Muscle layer of duodenum (tissue), 2 donors: ENCODE data around the gene ANKS1B.
"Not testable (repeated sequence)": the region's sequence is repeated elsewhere in the genome, so short reads cannot be mapped to it uniquely, and the experiment has no call there.

Experiments used
- H3K27ac ChIP-seq: one replicate; pipeline ENCODE4 v1.7.0; 2013; ENCODE audit warnings: mild to moderate bottlenecking, low read length
- H3K27me3 ChIP-seq: one replicate; pipeline ENCODE4 v1.7.0; 2013; ENCODE audit warnings: low read depth, mild to moderate bottlenecking, control low read depth, low read length
- H3K36me3 ChIP-seq, 2 donors: one replicate each; pipeline ENCODE4 v1.7.0; 2013; ENCODE audit warnings: low read length in 2 of 2, control low read depth in 1 of 2, mild to moderate bottlenecking in 1 of 2; ENCODE audit not compliant: insufficient read depth in 2 of 2, control insufficient read depth in 1 of 2
- H3K4me1 ChIP-seq, 2 donors: one replicate each; pipeline ENCODE4 v1.7.0; 2013; ENCODE audit warnings: low read length in 2 of 2, mild to moderate bottlenecking in 2 of 2, control low read depth in 1 of 2, moderate library complexity in 1 of 2; ENCODE audit not compliant: insufficient read depth in 2 of 2, control insufficient read depth in 1 of 2
- H3K4me3 ChIP-seq, 2 donors: one replicate each; pipeline ENCODE4 v1.7.0; 2013; ENCODE audit warnings: low read length in 2 of 2, low read depth in 1 of 2, mild to moderate bottlenecking in 1 of 2
- H3K9me3 ChIP-seq, 2 donors: one replicate each; pipeline ENCODE4 v1.7.0; 2013; ENCODE audit warnings: low read length in 2 of 2, control low read depth in 1 of 2, mild to moderate bottlenecking in 1 of 2; ENCODE audit not compliant: control insufficient read depth in 1 of 2
- donor health status: healthy.

ANKS1B gene

GRCh38 chr12:98968896-98969295, 1015.8 kb downstream of the ANKS1B start:
- Histone ChIP-seq H3K27me3 (no peaks in the 10 kb centered on the region), H3K36me3 (no peaks in the 10 kb centered on the region), H3K27ac (no peak overlapping the region), H3K4me1 (no peaks in the 10 kb centered on the region), H3K4me3 (no peak overlapping the region), H3K9me3 (peaks cover 0 to 3% of the 10 kb centered on the region in 2 donors)

- H3K9me3 ChIP-seq, H3K36me3 ChIP-seq, H3K4me3 ChIP-seq, H3K27me3 ChIP-seq, H3K27ac ChIP-seq, H3K4me1 ChIP-seq: not testable (repeated sequence)
Observed at GRCh38 chr12:98957135-98957534, 1027.6 kb downstream of the ANKS1B start.

GRCh38 chr12:98955284-98955683, 1029.5 kb downstream of the ANKS1B start:
- Histone ChIP-seq H3K27ac (no peak overlapping the region), H3K9me3 (peaks cover 0 to 3% of the 10 kb centered on the region in 2 donors), H3K4me1 (no peaks in the 10 kb centered on the region), H3K4me3 (no peak overlapping the region), H3K27me3 (no peaks in the 10 kb centered on the region), H3K36me3 (no peaks in the 10 kb centered on the region)

- Histone ChIP-seq H3K36me3 (no peaks in the 10 kb centered on the region), H3K4me3 (no peak overlapping the region), H3K27me3 (no peaks in the 10 kb centered on the region), H3K4me1 (no peaks in the 10 kb centered on the region), H3K27ac (no peak overlapping the region), H3K9me3 (no peaks in the 10 kb centered on the region)
Observed at GRCh38 chr12:98954506-98954905, 1030.2 kb downstream of the ANKS1B start.

- Histone ChIP-seq H3K4me1 (no peaks in the 10 kb centered on the region), H3K27ac (no peak overlapping the region), H3K9me3 (no peaks in the 10 kb centered on the region), H3K4me3 (no peak overlapping the region), H3K36me3 (no peaks in the 10 kb centered on the region), H3K27me3 (no peaks in the 10 kb centered on the region)
Observed at GRCh38 chr12:98951406-98951805, 1033.3 kb downstream of the ANKS1B start.

- no peak overlapping the region for H3K27ac ChIP-seq
- no peaks in the 10 kb centered on the region for H3K4me1 ChIP-seq
- no peaks in the 10 kb centered on the region for H3K27me3 ChIP-seq
- no peaks in the 10 kb centered on the region for H3K9me3 ChIP-seq
- H3K4me3 ChIP-seq: no peak overlapping the region
- no peaks in the 10 kb centered on the region for H3K36me3 ChIP-seq
Observed at GRCh38 chr12:98948343-98948949, 1036.3 kb downstream of the ANKS1B start.

- Histone ChIP-seq H3K4me1 (no peaks in the 10 kb centered on the region), H3K9me3 (no peaks in the 10 kb centered on the region), H3K4me3 (no peak overlapping the region), H3K27me3 (no peaks in the 10 kb centered on the region), H3K27ac (no peak overlapping the region), H3K36me3 (no peaks in the 10 kb centered on the region)
Observed at GRCh38 chr12:98945864-98946263, 1038.9 kb downstream of the ANKS1B start.

- Histone ChIP-seq H3K4me3 (no peak overlapping the region), H3K4me1 (no peaks in the 10 kb centered on the region), H3K9me3 (peaks cover 0 to 2% of the 10 kb centered on the region in 2 donors), H3K27me3 (no peaks in the 10 kb centered on the region), H3K36me3 (no peaks in the 10 kb centered on the region), H3K27ac (no peak overlapping the region)
Observed at GRCh38 chr12:98939926-98940325, 1044.8 kb downstream of the ANKS1B start.

GRCh38 chr12:98939350-98939749, 1045.4 kb downstream of the ANKS1B start:
- no peak overlapping the region for H3K4me3 ChIP-seq
- peaks cover 0 to 2% of the 10 kb centered on the region in 2 donors for H3K9me3 ChIP-seq

GRCh38 chr12:98935847-98936246, 1048.9 kb downstream of the ANKS1B start:
- H3K36me3 ChIP-seq: no peaks in the 10 kb centered on the region
- no peaks in the 10 kb centered on the region for H3K27me3 ChIP-seq
- H3K4me3 ChIP-seq: no peak overlapping the region
- H3K27ac ChIP-seq: no peak overlapping the region
- peaks cover 0 to 2% of the 10 kb centered on the region in 2 donors for H3K9me3 ChIP-seq
- H3K4me1 ChIP-seq: no peaks in the 10 kb centered on the region

More at GRCh38 chr12:98939350-98939749, 1045.4 kb downstream of the ANKS1B start:
- Histone ChIP-seq H3K4me1 (no peaks in the 10 kb centered on the region), H3K27ac (no peak overlapping the region), H3K27me3 (no peaks in the 10 kb centered on the region), H3K36me3 (no peaks in the 10 kb centered on the region)

- Histone ChIP-seq H3K36me3 (no peaks in the 10 kb centered on the region), H3K27ac (no peak overlapping the region), H3K4me1 (no peaks in the 10 kb centered on the region), H3K9me3 (no peaks in the 10 kb centered on the region), H3K4me3 (no peak overlapping the region), H3K27me3 (no peaks in the 10 kb centered on the region)
Observed at GRCh38 chr12:98922871-98923270, 1061.9 kb downstream of the ANKS1B start.

- no peaks in the 10 kb centered on the region for H3K27me3 ChIP-seq
- no peaks in the 10 kb centered on the region for H3K36me3 ChIP-seq
- H3K4me3 ChIP-seq: no peak overlapping the region
- no peaks in the 10 kb centered on the region for H3K9me3 ChIP-seq
- H3K4me1 ChIP-seq: no peaks in the 10 kb centered on the region
- no peak overlapping the region for H3K27ac ChIP-seq
Observed at GRCh38 chr12:98918176-98918863, 1066.4 kb downstream of the ANKS1B start.
